GM21423 (cell line): ENCODE results near the gene OR13H1.
"Not testable (repeated sequence)": the region's sequence is repeated elsewhere in the genome, so short reads cannot be mapped to it uniquely, and the experiment has no call there.

Experiments
- ATAC-seq: cut with Tn5 transposase; IDR thresholded peaks from one replicate; pipeline ENCODE4 v1.9.1; 2021; ENCODE audit warnings: mild to moderate bottlenecking, moderate library complexity; ENCODE audit not compliant: unreplicated experiment

OR13H1 gene

GRCh38 chrX:131543774-131544173 lies at the start of gene OR13H1:
TSS of gene OR13H1 (plus strand) at chrX:131544074. CDS start at chrX:131544074, 0 bp downstream.
- no peak for ATAC-seq

GRCh38 chrX:131501556-131501955 lies 42.3 kb upstream of the OR13H1 start:
- not testable (repeated sequence) for ATAC-seq

- no peak for ATAC-seq
Observed at GRCh38 chrX:131513159-131513914, 30.5 kb upstream of the OR13H1 start.

- ATAC-seq, result no peak
Observed at GRCh38 chrX:131521824-131522223, 22.1 kb upstream of the OR13H1 start.

- no peak for ATAC-seq
Observed at GRCh38 chrX:131544218-131544617, 344 bp downstream of the OR13H1 start.

- no peak for ATAC-seq
Observed at GRCh38 chrX:131549011-131549410, 5.1 kb downstream of the OR13H1 start.

DNA sequence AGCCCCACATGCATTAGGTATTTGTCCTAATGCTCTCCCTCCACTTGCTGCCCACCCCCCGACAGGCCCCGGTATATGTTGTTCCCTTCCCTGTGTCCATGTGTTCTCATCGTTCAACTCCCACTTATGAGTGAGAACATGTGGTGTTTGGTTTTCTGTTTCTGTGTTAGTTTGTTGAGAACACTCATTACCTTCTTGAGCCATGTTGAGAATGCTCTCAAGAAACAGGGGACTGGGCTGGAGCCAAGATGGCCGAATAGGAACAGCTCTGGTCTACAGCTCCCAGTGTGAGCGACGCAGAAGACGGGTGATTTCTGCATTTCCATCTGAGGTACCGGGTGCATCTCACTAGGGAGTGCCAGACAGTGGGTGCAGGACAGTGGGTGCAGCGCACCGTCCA lies 8.6 kb downstream of the OR13H1 start:
- not testable (repeated sequence) for ATAC-seq

DNA sequence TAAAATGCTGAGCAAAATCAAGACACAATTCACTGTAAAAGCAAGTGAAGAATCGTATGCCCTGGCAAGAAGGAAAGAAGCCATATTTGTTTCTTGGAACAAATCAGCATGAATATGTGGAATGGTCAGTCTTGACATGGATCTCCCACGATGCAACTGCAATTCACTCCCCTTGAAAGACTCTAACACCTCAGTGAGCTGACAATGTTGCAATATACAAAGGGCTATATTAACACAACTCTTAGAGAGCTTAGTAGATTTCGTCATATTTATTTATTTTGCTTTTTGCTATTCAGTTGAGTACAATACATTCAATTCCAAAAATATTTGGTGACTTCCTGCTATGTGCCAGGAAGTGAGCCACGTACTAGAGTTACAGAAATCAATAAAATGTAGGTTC lies 14.7 kb downstream of the OR13H1 start:
- no peak for ATAC-seq

DNA sequence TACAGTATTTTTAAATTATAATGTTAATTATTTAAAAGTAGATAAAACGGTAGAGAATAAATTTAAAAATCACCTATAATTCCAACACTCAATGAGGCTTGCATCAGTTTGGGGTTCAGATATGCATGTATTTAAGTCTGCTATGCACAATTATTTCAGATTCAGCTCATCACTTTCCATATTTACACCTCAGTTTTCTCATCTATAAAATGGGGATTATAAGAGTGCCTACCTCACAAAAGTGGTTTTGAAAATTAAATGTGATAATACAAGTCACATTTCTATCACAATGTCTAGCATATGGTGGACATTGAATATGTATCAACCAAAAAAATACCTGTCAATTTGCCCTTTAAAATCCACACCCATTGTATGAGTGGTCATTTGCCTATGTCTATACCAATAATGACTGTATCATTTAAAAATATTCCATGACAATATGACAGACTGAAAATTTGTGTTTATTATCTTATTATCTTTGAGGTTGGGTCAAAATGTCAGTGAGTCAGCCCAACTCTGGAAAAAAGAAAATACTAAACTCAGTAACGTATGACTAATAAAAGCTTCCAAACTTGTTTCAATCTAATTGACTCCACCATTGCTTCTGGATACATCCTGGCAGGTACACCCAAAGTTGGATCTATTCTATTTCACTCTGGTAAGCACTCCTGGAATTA lies 20.8 kb downstream of the OR13H1 start:
- no peak for ATAC-seq

GRCh38 chrX:131565909-131566308 lies 22.0 kb downstream of the OR13H1 start:
- ATAC-seq, result no peak

DNA sequence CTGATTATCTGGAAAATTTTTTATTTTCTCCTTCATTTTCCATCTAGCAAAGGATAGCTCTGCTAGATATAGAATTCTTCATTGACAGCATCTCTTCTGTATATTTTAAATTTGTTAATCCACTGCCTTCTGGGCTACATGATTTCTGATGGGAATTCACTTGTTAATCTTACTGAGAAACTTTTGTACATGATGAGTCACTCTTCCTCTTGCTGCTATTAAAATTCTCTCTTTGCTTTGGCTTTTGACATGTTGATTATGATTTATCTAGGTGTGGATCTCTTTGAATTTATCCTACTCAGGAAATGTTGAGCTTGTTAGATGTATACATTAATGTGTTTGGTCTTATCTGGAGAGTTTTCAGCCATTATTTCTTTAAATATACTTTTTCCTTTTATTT lies 27.5 kb downstream of the OR13H1 start:
- no peak for ATAC-seq

DNA sequence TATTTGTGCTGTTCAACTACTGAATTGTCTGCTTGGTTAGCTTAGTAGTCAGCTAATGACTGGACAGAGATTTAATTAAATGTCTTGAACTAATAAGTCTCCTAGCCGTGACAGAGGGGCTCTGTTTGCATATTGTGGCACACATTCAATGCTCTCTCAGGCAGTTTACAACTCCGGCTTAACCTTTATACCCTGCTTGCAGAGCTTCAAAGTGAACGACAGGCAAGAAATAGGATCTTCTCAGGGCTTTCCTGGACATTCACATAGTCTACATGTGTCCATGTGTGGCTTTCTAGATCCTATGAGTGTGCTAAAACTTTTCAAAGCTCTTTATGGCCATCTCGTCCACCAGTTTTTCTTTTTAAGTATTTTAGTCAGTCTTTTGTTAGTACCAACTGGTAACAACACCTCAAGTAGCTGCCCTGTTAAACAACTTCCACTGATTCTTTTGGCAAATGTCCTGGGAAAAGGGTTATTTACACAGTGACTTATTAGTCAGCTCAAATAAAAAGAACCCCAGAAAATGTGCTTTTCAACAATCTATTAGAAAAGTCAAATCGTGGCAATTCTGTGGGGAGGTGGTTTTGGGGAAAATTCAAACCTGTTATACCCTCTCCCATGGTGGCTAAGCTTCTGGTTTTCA lies 28.6 kb downstream of the OR13H1 start:
- ATAC-seq, result no peak

DNA sequence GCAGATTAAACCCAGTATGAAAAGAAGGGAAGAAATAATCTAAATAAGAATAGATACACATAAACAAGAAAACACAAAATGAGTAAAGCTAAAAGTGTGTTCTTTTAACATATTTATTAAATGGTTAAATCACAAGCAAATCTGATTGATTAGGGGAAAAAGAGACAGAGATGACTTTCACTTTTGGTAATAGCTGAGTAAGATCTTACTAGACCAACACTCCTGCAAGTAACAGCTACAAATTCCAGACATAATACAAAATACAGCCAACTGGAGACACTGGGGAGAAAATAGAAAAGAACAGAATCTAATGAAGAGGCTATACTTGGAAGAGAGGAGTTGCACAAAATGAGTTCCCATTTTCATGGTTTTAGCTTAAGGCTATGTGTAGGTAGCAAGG lies 33.5 kb downstream of the OR13H1 start:
- no peak for ATAC-seq

DNA sequence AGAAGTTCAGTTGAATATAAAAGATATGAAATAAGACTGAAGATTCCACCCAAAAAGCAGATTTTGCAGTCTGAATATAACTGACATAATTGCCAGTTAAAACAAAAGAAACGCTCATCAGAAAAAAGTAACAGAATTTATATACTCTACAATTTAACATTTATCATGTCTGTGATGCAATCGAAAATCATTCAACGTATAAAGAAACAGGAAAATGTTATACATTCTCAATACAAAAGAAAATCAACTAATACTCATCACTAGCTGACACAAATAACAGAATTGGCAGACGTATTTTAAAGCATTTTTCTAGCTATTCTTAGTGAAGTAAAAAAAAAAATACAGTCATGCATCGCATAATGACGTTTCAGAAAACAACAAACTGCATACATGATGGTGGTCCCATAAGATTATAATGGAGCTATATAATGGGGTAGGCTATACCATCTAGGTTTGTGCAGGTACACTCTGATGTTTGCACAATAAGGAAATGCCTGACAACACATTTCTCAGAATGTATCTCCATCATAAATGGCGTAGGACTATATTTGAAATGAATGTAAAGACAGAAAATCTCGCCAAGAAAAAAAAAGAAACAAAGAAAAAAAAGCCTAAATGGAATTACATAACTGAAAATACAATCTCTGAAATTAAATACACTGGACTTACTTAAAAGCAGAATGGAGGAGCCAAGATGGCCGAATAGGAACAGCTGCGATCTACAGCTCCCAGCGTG lies 34.3 kb downstream of the OR13H1 start:
- ATAC-seq, result no peak

DNA sequence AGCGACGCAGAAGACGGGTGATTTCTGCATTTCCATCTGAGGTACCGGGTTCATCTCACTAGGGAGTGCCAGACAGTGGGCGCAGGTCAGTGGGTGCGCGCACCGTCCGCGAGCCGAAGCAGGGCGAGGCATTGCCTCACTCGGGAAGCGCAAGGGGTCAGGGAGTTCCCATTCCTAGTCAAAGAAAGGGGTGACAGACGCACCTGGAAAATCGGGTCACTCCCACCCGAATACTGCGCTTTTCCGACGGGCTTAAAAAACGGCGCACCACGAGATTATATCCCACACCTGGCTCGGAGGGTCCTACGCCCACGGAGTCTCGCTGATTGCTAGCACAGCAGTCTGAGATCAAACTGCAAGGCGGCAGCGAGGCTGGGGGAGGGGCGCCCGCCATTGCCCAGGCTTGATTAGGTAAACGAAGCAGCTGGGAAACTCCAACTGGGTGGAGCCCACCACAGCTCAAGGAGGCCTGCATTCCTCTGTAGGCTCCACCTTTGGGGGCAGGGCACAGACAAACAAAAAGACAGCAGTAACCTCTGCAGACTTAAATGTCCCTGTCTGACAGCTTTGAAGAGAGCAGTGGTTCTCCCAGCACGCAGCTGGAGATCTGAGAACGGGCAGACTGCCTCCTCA lies 35.0 kb downstream of the OR13H1 start:
- not testable (repeated sequence) for ATAC-seq

GRCh38 chrX:131588995-131589394 lies 45.1 kb downstream of the OR13H1 start:
- ATAC-seq, result no peak
